KBM-7 (cell line): ENCODE data around the gene EYA4.

ENCODE experiments used
- DNase-seq: peaks from one replicate; pipeline ENCODE4 v3.0.0-alpha.2; 2015
- in situ Hi-C: fragments of 300-500 bp; cut with MboI; formaldehyde crosslinking; loops from 2 replicates; pipeline ENCODE4 v1.14.3; 2020; ENCODE audit warnings: low sequenced_read_pairs, low pct_unique_long_range_greater_than_20kb, mixed read lengths

The EYA4 gene

GRCh38 chr6:133424359-133424758 is 183.2 kb downstream of the EYA4 start:
- in situ Hi-C loops, result no loop called here
- no peak for DNase-seq

- in situ Hi-C loops, result no loop called here
- no peak for DNase-seq
Observed at GRCh38 chr6:133426038-133426437, 184.9 kb downstream of the EYA4 start.

GRCh38 chr6:133428295-133428694 is 187.1 kb downstream of the EYA4 start:
- DNase-seq, result no peak
- in situ Hi-C loops, result no loop called here

- DNase-seq, result no peak
- in situ Hi-C loops, result no loop called here
Observed at GRCh38 chr6:133430530-133430929, 189.4 kb downstream of the EYA4 start.

- in situ Hi-C loops, result no loop called here
- DNase-seq, result no peak
Observed at GRCh38 chr6:133431031-133431430, 189.9 kb downstream of the EYA4 start.

GRCh38 chr6:133432021-133432989 is 191.1 kb downstream of the EYA4 start:
- DNase-seq, result no peak

GRCh38 chr6:133435065-133435728 is 194.0 kb downstream of the EYA4 start:
- in situ Hi-C loops, result no loop called here
- no peak for DNase-seq

More at GRCh38 chr6:133432021-133432989, 191.1 kb downstream of the EYA4 start:
- in situ Hi-C loops, result no loop called here

- in situ Hi-C loops, result no loop called here
- DNase-seq, result no peak
Observed at GRCh38 chr6:133436652-133437051, 195.5 kb downstream of the EYA4 start.

- in situ Hi-C loops, result no loop called here
- DNase-seq, result no peak
Observed at GRCh38 chr6:133441491-133441890, 200.3 kb downstream of the EYA4 start.

GRCh38 chr6:133446789-133447188 is 205.6 kb downstream of the EYA4 start:
- DNase-seq, result no peak
- in situ Hi-C loops, result no loop called here

- DNase-seq, result no peak
- in situ Hi-C loops, result no loop called here
Observed at GRCh38 chr6:133447924-133448323, 206.8 kb downstream of the EYA4 start.

- DNase-seq, result no peak
- in situ Hi-C loops, result no loop called here
Observed at GRCh38 chr6:133456439-133456838, 215.3 kb downstream of the EYA4 start.

- DNase-seq, result no peak
- in situ Hi-C loops, result no loop called here
Observed at GRCh38 chr6:133456944-133457343, 215.8 kb downstream of the EYA4 start.

- in situ Hi-C loops, result no loop called here
- DNase-seq, result no peak
Observed at GRCh38 chr6:133460101-133460500, 218.9 kb downstream of the EYA4 start.

- in situ Hi-C loops, result no loop called here
Observed at GRCh38 chr6:133463790-133464189, 222.6 kb downstream of the EYA4 start.

GRCh38 chr6:133466680-133467079 is 225.5 kb downstream of the EYA4 start:
- no peak for DNase-seq
- in situ Hi-C loops, result no loop called here

More at GRCh38 chr6:133463790-133464189, 222.6 kb downstream of the EYA4 start:
- DNase-seq, result no peak

GRCh38 chr6:133467231-133467981 is 226.2 kb downstream of the EYA4 start:
- DNase-seq, result no peak
- in situ Hi-C loops, result no loop called here

GRCh38 chr6:133467982-133468380 is 226.8 kb downstream of the EYA4 start:
- no peak for DNase-seq
- in situ Hi-C loops, result no loop called here

- no peak for DNase-seq
- in situ Hi-C loops, result no loop called here
Observed at GRCh38 chr6:133468591-133468990, 227.4 kb downstream of the EYA4 start.

GRCh38 chr6:133474516-133474915 is 233.4 kb downstream of the EYA4 start:
- in situ Hi-C loops, result no loop called here
- no peak for DNase-seq
